GM19099 (cell line): ENCODE results near the gene DYRK3.

ENCODE experiments used
- POLR2A ChIP-seq: IDR thresholded peaks from 3 replicates; pipeline ENCODE4 v1.6.1; 2011; ENCODE audit warnings: low read depth; ENCODE audit not compliant: insufficient read length; ENCODE audit errors: extremely low read depth

Gene DYRK3

DNA sequence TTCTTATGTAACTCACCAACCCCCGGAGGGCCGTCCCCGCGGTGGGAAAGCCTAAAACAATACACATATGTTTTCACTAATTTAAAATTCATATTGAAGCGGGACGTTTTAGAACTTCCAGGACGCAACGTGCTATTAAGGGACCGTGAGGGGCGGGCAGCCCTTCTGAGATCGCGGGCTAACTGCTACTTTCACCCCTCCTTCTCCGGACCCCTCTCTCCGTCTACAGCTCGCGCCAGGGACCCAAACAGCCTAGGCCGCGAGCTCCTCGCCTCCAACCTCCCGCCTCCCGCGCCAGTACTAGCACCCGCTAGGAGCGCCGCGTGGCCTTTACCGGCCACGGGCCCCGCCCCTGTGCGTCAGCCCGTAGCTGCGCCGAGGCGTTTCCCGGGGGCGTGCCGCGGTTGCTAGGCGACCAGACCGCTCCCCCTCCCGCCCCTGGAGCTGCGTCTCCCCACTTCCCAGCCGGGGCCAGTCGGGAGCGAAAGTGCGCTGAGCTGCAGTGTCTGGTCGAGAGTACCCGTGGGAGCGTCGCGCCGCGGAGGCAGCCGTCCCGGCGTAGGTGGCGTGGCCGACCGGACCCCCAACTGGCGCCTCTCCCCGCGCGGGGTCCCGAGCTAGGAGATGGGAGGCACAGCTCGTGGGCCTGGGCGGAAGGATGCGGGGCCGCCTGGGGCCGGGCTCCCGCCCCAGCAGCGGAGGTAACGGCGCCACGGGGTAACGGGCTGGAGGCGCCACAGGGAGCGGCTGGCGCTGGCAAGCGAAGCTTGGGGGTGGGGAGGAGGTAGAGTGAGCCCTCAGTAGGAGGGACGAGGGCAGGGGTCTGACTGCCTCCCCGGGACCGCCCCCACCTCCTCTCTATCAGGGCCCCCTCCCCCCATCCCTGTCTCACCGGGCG is at the start of gene DYRK3:
Gene DYRK3 (plus strand): TSS at position 457 of the 898 bp plus-strand sequence. CDS start 168 bp downstream, at position 625.
- peak; percentile 80 for TF ChIP-seq POLR2A

DNA sequence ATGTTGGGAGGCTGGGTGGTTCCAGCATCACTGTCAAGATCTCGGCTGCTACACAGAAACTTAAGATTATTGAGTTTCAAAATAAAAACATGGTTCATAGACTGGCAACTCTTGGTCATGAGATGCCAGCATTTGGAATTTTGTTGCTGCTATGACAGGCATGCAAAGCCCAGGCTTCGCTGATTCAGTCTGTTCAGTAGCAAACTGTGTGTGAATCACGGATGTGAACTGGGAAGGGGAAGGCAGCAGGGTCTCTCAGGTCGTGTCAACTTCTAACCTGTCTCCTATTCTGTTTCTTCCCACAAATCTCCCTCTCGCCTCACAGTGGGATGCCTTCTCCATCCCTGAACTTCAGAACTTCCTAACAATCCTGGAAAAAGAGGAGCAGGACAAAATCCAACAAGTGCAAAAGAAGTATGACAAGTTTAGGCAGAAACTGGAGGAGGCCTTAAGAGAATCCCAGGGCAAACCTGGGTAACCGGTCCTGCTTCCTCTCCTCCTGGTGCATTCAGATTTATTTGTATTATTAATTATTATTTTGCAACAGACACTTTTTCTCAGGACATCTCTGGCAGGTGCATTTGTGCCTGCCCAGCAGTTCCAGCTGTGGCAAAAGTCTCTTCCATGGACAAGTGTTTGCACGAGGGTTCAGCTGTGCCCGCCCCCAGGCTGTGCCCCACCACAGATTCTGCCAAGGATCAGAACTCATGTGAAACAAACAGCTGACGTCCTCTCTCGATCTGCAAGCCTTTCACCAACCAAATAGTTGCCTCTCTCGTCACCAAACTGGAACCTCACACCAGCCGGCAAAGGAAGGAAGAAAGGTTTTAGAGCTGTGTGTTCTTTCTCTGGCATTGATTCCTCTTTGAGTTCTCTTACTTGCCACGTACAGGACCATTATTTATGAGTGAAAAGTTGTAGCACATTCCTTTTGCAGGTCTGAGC is 48.6 kb upstream of the DYRK3 start:
- TF ChIP-seq POLR2A = no peak

DNA sequence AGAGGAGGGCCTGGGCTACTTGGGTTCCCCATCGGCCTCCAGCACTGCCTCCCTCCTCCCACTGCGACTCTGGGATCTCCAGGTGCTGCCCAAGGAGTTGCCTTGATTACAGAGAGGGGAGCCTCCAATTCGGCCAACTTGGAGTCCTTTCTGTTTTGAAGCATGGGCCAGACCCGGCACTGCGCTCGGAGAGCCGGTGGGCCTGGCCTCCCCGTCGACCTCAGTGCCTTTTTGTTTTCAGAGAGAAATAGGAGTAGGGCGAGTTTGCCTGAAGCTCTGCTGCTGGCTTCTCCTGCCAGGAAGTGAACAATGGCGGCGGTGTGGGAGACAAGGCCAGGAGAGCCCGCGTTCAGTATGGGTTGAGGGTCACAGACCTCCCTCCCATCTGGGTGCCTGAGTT is 47.4 kb upstream of the DYRK3 start:
- peak; percentile 9 for TF ChIP-seq POLR2A

DNA sequence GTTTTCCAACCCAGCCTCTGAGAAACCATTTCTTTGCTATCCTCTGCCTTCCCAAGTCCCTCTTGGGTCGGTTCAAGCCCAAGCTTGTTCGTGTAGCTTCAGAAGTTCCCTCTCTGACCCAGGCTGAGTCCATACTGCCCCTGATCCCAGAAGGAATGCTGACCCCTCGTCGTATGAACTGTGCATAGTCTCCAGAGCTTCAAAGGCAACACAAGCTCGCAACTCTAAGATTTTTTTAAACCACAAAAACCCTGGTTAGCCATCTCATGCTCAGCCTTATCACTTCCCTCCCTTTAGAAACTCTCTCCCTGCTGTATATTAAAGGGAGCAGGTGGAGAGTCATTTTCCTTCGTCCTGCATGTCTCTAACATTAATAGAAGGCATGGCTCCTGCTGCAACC is 46.8 kb upstream of the DYRK3 start:
- TF ChIP-seq POLR2A = no peak

DNA sequence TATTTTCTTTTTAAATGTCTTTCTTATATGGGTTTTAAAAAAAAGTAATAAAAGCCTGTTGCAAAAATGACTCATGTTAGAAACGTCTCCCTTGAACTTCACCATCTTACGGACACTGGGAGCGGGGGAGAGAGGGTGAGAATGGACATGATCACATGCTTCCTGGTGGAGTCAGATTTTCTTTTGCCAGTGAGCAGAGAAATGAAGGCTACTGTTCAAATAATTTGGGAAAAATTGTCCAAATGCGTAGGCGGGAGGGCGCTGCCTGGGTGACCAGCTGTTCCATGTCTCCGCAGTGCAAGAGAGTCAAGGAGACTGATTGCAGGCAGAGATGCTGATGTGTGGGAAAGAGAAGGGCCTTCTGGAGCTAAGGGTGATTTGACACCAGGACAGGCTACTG is 46.1 kb upstream of the DYRK3 start:
- no peak for TF ChIP-seq POLR2A

DNA sequence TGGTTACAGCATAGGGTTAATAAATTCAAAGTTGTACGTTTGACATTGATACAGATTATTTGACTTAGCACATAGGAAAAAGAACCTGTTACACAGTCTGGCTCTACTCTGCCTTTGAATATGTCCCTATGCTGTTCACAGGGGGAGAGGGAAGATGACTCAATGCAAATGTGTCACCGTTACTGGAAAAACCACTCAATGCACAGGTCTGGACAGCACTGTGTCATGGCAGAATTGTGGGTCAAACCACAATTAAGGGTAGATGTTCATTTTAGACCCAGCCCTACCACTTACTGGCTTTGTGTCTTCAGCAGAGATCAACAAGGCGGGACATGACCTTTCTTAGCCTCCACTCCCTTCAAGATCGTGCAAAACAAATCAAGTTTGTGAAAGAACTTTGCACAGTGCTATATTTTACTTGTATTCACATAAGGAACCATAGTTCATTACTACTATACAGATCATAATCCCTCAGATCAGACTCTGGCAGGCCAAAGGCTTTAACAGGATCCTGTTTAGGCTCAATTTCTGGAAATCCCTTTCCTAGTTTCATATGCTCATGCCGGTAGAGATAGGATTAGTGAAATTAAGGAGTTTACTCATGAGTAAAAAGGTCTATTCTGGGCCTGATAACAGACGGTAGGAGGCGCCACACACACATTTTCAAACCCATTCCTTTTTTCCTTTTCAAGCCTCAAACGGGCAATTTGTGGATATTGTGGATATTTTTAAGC is 45.1 kb upstream of the DYRK3 start:
- peak; percentile 7 for TF ChIP-seq POLR2A

DNA sequence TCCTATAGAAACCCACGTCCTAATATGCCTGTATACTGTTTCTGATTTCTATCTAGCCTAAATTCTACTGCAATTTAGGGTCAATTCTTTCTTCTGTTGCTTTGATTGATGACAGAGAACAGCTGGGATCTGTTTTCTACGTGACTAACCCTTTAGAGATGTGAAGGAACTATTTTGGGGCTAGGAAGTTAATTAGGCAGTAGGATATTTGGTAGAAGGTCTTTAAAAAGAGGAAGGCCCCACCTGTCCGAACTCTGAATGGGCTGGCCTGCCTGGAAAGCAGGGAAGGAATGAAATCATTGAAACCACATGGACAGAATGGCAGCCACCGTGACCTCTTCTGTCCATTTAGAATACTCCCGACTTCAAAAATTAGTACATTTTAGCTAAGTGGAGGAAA is 44.1 kb upstream of the DYRK3 start:
- no peak for TF ChIP-seq POLR2A

DNA sequence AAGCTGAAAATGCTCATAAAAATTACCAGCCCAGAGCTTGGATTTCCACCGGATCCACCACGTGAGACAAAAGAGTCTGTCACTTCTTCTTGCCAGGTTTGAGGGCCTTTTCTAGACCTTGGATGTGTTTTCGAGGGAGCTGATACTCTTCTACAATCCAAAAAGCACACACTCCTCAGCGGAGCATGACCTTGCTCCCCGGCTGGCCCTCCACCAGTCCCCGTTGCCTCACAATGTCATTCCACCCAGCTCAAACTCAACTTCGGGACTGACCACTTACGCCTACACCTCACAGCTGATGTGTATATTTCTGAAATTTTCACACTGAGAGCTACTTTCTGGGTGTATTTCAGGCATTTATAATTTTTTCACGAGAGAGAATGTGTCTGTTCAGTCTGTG is 43.6 kb upstream of the DYRK3 start:
- no peak for TF ChIP-seq POLR2A

DNA sequence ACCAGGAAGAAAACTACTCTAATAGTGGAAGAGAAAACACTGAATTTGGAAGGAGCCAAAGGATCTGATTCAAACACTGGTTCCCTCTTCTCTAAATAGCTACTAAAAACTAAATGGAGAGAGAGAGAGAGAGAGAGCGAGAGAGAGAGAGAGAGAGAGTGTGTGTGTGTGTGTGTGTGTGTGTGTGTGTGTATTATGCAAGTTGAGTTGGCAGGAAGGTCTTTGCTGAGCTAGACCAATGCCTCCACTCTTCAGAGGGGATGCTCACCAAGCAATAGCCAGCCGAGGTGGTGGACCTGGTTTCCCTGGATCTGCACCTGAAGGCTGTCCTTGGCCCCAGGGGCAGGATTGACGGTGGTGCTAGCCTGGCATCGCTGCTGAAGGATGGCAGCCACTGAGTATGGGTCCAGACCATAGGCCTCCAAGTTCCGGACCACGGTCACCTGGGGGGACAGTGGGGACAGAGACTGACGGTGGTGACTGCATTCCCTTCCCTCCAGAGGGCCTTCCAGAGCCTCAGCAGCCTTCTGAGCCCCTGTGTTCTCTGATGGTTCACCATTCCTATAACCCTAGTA is 41.9 kb upstream of the DYRK3 start:
- no peak for TF ChIP-seq POLR2A

DNA sequence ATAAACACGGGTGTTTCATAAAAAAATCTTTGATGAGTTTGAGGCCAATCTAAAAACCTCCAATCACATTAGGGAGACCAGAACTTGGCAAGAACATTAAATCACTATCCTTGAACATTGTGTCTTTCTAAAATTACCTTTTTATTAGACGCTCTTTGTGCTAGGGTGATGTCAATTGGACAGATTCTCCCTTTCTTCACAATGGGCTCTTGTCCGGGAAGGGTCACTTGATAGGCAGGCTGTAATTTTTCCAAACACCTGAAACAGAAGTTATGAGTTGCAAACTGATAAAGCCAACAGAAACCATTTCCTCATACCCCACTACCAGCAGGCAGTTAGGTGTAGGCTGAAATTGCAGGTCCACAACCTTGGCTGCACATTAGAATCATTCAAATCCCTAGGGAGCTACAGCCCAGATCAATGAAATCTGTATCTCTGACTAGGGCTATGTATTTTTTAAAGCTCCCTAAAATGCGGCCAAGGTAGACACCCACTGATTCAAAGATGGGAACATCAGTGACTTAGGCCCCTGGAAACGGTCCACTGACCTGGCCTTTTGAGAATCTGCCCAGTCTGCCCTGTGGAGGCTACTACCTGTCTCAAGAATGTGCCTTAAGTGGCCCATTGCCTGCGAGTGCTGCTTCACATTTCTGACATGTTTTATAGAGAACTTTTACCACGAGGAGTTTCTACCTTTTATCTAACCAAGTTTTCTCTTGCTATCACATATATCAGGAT is 39.6 kb upstream of the DYRK3 start:
- no peak for TF ChIP-seq POLR2A

DNA sequence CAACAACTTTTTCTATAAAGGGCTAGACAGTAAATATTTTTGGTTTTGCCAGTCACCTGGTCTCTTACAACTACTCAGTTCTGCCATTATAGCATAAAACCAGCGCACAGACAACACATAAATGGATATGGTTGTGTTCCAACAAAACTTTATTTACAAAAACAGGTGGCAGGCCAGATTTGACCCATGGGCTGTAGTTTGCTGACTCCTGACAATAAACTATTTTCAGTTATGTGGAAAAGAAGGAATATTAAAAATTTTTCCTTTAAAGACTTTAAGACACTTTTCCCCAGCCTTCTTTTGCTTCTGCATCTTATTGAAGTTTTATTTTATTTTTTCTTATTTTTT is 39.0 kb upstream of the DYRK3 start:
- TF ChIP-seq POLR2A = no peak

DNA sequence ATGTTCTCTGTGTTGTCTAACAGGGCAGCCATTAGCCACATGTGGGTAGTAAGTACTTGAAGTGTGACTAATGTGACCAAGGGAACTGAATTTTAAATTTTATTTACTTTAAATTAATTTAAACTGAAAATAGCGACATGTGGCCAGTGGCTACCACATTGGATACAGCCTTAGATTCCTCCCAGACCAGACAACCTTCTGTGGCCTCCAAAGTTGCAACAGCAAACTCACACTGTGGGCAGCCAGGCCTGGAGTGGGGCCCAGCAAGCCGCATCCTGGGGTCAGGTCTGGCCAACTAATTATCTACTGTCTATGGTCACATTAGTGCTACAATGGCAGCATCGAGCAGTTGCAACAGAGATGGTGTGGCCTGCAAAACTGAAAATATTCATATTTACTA is 34.8 kb upstream of the DYRK3 start:
- no peak for TF ChIP-seq POLR2A

DNA sequence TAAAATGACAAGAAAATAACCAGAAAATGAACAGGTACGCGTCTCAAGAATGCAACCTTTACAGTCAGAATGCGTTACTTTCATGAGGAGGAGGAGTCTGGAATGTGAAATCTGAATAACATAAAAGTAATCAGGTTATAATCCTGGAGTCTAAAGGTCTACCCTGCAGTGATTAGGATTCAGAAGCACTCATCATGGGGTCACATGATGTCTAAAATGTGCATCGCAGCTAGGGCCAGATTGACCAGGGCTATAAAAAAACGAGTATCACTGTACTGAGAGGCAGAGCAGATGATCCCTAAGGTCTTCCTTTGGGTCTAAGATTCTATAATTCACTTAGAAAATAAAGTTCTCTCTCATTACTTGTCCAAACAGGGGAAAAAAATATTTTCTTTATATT is 30.5 kb upstream of the DYRK3 start:
- TF ChIP-seq POLR2A = no peak

DNA sequence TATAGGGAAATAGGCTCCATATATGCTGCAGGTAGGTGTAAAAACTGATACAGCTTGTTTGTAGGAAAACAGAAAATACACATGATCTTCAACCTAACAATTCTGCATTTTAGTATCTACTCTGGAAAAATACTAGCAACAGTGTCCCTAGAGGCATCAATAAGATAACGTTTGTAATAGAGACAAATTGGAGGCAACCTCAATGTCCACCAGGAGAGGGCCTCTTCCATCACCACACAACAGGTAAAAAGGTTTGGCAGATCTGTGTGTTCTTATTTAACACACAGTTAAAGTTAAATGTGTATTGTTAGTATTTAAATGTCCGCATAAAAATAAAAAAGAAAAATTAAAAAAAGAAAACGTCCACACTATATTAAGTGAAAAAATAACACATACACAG is 28.5 kb upstream of the DYRK3 start:
- no peak for TF ChIP-seq POLR2A

DNA sequence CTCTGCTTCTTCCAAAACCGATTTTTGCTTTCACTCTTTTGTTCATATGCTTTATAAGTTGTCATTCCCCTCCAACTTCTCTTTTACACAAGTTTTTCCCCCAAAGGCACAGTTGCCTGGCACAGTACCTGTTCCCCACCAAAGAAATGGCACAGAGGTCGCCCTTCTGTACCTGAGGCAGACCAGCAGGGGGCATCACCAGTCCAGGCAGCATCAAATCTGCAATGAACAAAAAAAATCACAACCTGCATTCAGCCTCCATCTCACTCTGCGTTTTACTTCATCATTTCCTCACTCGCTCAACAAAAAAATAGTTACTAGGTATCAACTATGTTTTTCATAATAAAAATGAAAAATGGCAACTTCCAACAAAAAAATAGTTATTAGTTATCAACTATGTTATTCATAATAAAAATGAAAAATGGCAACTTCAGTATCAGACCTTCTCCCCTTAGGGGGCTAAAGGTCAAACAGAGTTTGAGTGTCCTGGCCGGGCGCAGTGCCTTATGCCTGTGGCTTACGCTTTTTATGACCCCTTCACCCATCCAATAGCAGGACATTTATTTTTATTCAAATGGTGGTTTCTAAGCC is 27.1 kb upstream of the DYRK3 start:
- TF ChIP-seq POLR2A = no peak
